GM10266 (cell line): ENCODE results near the gene CMIP.

ENCODE experiments used
- DNase-seq: peaks from one replicate; pipeline ENCODE4 v3.0.0; 2012; ENCODE audit errors: extremely low spot score
- TF ChIP-seq, protein P1 (sequence below): IDR thresholded peaks from 2 replicates; pipeline ENCODE4 v1.5.1; 2012; ENCODE audit warnings: mild to moderate bottlenecking, low read depth; ENCODE audit not compliant: control insufficient read depth, insufficient read depth; ENCODE audit errors: missing control alignments

The CMIP gene

DNA sequence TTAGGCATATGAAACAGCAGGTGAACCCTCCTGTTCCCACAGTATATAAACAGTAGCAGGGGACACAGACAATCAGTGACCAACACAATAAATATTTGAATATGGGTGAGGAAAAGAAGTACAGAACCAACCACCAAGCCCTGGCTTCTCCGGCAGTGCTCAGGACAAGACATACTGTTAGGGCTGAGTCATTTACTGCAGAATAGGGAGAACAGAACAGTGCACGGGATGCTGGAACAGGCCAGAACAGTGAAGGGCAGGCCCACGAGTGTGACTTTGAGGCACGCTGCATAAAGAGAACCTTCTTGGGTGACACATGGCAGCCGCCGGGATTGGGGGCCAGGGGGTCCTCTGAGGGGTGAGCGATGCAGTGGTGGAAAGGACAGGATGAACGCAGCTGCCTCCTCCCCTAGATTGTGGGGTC is 160.4 kb downstream of the CMIP start:
- DNase-seq = no peak
- TF ChIP-seq, protein P1, sequence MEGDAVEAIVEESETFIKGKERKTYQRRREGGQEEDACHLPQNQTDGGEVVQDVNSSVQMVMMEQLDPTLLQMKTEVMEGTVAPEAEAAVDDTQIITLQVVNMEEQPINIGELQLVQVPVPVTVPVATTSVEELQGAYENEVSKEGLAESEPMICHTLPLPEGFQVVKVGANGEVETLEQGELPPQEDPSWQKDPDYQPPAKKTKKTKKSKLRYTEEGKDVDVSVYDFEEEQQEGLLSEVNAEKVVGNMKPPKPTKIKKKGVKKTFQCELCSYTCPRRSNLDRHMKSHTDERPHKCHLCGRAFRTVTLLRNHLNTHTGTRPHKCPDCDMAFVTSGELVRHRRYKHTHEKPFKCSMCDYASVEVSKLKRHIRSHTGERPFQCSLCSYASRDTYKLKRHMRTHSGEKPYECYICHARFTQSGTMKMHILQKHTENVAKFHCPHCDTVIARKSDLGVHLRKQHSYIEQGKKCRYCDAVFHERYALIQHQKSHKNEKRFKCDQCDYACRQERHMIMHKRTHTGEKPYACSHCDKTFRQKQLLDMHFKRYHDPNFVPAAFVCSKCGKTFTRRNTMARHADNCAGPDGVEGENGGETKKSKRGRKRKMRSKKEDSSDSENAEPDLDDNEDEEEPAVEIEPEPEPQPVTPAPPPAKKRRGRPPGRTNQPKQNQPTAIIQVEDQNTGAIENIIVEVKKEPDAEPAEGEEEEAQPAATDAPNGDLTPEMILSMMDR = no peak

DNA sequence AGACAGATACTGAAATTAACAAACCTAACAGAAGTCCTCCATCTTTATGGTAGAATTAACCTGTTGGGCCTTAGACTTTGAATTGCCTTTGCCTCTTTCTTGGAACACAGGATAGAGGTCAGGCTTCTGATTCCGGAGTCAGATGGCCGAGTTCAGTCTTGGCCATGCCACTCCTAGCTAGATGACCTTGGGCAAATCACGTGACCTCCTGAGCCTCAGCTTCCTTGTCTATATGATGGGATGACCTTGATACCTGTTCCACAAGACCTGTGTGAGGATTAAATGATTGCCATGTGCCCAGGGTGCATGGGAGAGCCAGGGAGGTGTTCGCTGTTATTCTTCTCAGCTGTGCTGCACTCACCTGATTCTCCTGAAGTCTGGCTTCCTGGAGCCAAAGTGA is 161.4 kb downstream of the CMIP start:
- TF ChIP-seq, protein P1 = no peak
- no peak for DNase-seq

DNA sequence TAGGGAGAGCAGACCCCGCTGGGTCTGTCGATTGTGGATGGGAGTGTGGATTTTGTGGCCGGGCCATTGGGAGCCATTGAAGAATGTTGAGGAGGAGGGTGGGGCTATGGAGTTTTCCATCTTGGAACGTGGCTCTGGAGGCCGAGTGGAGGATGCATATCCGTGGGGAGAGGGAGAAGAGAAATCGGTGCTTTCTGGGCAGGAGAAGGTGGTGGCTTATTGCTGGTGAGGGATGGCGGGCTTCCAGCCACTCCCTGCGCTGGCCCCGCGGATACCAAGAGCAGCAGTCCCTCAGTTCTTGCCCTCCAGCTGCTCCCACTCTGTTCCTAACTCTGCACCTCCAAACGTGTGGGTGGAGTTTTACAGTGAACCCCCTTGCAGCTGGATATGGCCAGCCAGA is 162.4 kb downstream of the CMIP start:
- DNase-seq = no peak
- TF ChIP-seq, protein P1 = no peak

DNA sequence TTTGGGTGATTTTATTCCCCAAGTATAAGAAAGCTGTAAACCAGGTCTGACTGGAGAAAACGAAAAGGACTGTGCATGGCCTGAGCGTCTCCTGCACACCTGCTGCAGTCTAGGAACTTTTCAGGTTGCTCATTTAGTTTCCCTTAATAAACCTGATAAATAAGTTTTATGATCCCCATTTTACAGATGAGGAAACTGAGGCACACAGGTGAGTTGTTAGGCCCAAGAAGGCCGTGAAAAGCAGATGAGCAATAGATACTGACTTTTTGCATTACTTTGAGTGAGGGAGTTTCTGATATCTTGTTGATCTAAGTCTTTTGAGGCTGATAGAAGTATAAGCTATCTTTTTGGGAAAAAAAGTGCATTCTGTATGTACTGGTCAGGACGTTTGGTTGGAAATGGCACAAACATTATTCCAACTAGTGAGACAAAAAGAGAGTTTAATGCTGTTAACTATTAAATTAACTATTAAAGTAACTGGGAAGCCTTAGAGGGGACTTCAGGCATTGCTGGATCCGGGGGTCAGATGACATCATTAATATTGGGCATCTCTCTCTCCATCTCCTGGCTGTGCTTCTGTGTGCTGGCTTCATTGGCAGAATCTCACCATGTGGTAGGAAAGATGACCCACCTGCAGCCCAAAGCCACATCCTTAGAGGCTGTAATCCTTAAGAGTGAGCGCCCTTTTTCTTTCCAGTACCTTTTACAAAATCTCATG is 163.4 kb downstream of the CMIP start:
- TF ChIP-seq, protein P1 = no peak
- DNase-seq = no peak

DNA sequence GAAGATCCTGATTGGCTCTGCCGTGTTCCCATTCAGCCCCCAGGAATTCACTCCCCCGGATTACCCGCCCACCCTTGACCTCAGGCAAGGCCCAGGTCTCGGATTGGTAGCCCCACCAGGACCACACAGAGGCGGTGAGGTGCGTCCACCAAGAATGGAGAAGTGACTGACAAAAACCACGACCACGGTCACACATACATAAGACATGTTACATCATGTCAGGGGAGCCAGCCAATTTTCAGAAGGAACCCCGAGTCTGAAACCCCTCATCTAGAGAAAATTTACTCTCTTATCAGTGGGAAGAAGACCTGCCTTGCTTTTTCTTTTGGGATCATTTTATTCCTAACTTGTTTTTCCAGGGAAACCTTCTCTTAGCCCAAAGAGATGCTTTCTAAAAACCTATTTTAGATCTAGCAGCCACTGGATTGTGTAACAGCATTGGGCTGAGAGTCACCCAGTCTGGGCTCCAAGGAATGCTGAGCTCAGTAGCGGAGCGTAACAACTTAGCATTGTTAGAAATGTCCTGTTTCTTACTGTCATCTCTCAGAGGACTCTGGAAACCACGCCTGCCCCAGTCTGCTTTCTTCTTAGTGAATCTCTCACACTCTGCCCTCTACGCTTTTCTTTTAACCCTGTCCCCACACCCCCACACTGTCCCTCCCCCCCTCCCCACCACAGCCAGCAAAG is 164.1 kb downstream of the CMIP start:
- TF ChIP-seq, protein P1 = no peak
- peak; percentile 59 for DNase-seq

DNA sequence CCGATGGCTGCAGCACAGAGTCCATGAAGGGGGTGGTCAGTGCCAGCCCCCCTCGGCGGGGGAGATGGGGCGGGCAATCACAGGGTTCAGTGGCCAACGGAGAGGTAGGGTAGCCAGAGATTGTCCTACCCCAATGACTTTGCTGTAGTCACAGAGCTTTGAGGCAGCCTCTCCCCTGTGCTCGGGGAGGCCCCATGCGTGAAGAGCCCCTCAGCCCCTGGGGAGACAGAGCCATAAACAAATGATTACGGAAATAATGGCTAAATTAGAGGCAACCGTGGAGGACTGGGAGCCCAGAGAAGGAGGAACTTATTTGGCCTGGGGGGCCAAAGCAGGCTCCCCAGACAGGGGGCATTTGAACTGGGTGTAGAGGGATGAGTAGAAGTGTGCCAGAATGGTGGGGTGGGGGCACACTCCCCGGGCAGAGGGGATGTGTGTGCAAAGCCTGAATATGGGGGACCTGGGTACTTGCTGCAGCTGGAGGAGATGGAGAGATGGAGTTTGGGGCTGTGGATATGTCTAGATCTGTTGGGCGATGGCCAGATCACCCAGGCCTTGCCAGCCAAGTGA is 164.8 kb downstream of the CMIP start:
- no peak for DNase-seq
- TF ChIP-seq, protein P1 = no peak
